H9 (cell line): ENCODE data around the gene SNX5. TPM values are rescaled to one million over a fixed set of nuclear protein-coding genes. Genes with fewer than 3 reads are reported as not detected.

ENCODE experiments used
- DNase-seq: peaks from one replicate; pipeline ENCODE4 v3.0.0-alpha.2; 2017
- H2AFZ ChIP-seq: one replicate; pipeline ENCODE4 v1.6.1; 2013; ENCODE audit warnings: mild to moderate bottlenecking, low read length, control low read depth, moderate library complexity
- H2AK5ac ChIP-seq: 2 replicates; pipeline ENCODE4 v1.6.1; 2013; ENCODE audit warnings: low read length, control low read depth, mixed read lengths; ENCODE audit not compliant: insufficient read length
- H2BK120ac ChIP-seq: one replicate; pipeline ENCODE4 v1.6.1; 2013; ENCODE audit warnings: low read depth, mild to moderate bottlenecking, low read length, control low read depth, inconsistent platforms; ENCODE audit not compliant: poor library complexity, severe bottlenecking
- H2BK12ac ChIP-seq: 2 replicates; pipeline ENCODE4 v1.6.1; 2013; ENCODE audit warnings: low read length, control low read depth, mixed read lengths, low read depth; ENCODE audit not compliant: insufficient read length
- H2BK15ac ChIP-seq: 2 replicates; pipeline ENCODE4 v1.6.1; 2013; ENCODE audit warnings: low read depth, low read length, control low read depth
- H2BK20ac ChIP-seq: one replicate; pipeline ENCODE4 v1.6.1; 2013; ENCODE audit warnings: low read depth, mild to moderate bottlenecking, low read length, control low read depth, inconsistent platforms; ENCODE audit not compliant: poor library complexity, severe bottlenecking
- H2BK5ac ChIP-seq: 2 replicates; pipeline ENCODE4 v1.6.1; 2013; ENCODE audit warnings: low read length, control low read depth, mixed read lengths; ENCODE audit not compliant: insufficient read length
- H3K14ac ChIP-seq: 2 replicates; pipeline ENCODE4 v1.6.1; 2013; ENCODE audit warnings: low read length, control low read depth; ENCODE audit not compliant: insufficient read depth
- H3K18ac ChIP-seq: 2 replicates; pipeline ENCODE4 v1.6.1; 2013; ENCODE audit warnings: low read depth, mild to moderate bottlenecking, mixed read lengths, low read length, control low read depth; ENCODE audit not compliant: insufficient read length
- H3K23ac ChIP-seq: 2 replicates; pipeline ENCODE4 v1.6.1; 2013; ENCODE audit warnings: low read length, control low read depth, mixed read lengths, low read depth; ENCODE audit not compliant: insufficient read length
- H3K23me2 ChIP-seq: 2 replicates; pipeline ENCODE4 v1.6.1; 2013; ENCODE audit warnings: low read depth, mild to moderate bottlenecking, mixed read lengths, low read length, control low read depth; ENCODE audit not compliant: insufficient read length, poor library complexity, severe bottlenecking
- H3K27ac ChIP-seq: 2 replicates; pipeline ENCODE4 v1.5.1; 2013; ENCODE audit warnings: low read length, control low read depth, mixed read lengths, low read depth; ENCODE audit not compliant: insufficient read length
- H3K27me3 ChIP-seq: 2 replicates; pipeline ENCODE4 v1.6.1; 2013; ENCODE audit warnings: low read length, control low read depth, inconsistent platforms; ENCODE audit not compliant: insufficient read depth
- H3K4ac ChIP-seq: 2 replicates; pipeline ENCODE4 v1.6.1; 2013; ENCODE audit warnings: low read depth, mild to moderate bottlenecking, control low read depth, inconsistent platforms, low read length, moderate library complexity
- H3K4me1 ChIP-seq: 2 replicates; pipeline ENCODE4 v1.6.1; 2013; ENCODE audit warnings: low read length, control low read depth, inconsistent platforms; ENCODE audit not compliant: insufficient read depth
- H3K4me2 ChIP-seq: 2 replicates; pipeline ENCODE4 v1.6.1; 2013; ENCODE audit warnings: low read length, control low read depth, mixed read lengths; ENCODE audit not compliant: insufficient read length, insufficient read depth
- H3K56ac ChIP-seq: 2 replicates; pipeline ENCODE4 v1.6.1; 2013; ENCODE audit warnings: low read depth, mild to moderate bottlenecking, mixed read lengths, low read length, control low read depth; ENCODE audit not compliant: insufficient read length
- H3K79me1 ChIP-seq: 2 replicates; pipeline ENCODE4 v1.6.1; 2013; ENCODE audit warnings: low read depth, mild to moderate bottlenecking, moderate library complexity, low read length, control low read depth, inconsistent platforms; ENCODE audit not compliant: insufficient read depth, poor library complexity, severe bottlenecking
- H3K79me2 ChIP-seq: 2 replicates; pipeline ENCODE4 v1.6.1; 2013; ENCODE audit warnings: low read length, control low read depth, inconsistent platforms; ENCODE audit not compliant: insufficient read depth
- H3K9ac ChIP-seq: 2 replicates; pipeline ENCODE4 v1.6.1; 2013; ENCODE audit warnings: low read length, control low read depth, mixed read lengths; ENCODE audit not compliant: insufficient read length; ENCODE audit errors: extremely low read depth
- H3K9me3 ChIP-seq: one replicate; pipeline ENCODE4 v1.6.1; 2013; ENCODE audit warnings: low read depth, low read length, inconsistent platforms; ENCODE audit not compliant: control insufficient read depth
- H3T11ph ChIP-seq: one replicate; pipeline ENCODE4 v1.6.1; 2013; ENCODE audit warnings: mild to moderate bottlenecking, low read length, control low read depth, inconsistent platforms
- H4K20me1 ChIP-seq: one replicate; pipeline ENCODE4 v1.6.1; 2013; ENCODE audit not compliant: control insufficient read depth, insufficient read length, insufficient read depth
- H4K5ac ChIP-seq: 2 replicates; pipeline ENCODE4 v1.6.1; 2013; ENCODE audit warnings: low read depth, mild to moderate bottlenecking, mixed read lengths, low read length, control low read depth; ENCODE audit not compliant: insufficient read length
- H4K8ac ChIP-seq: replicated peaks from 2 replicates; pipeline ENCODE4 v1.6.1; 2013; ENCODE audit warnings: low read length, control low read depth, mixed read lengths, low read depth; ENCODE audit not compliant: insufficient read length
- H4K91ac ChIP-seq: 2 replicates; pipeline ENCODE4 v1.6.1; 2013; ENCODE audit warnings: low read depth, mild to moderate bottlenecking, moderate library complexity, mixed read lengths, low read length, control low read depth; ENCODE audit not compliant: insufficient read length
- H3K27ac Mint-ChIP-seq, 3 experiments: 2 replicates in 2 of 3; 3 replicates in 1 of 3; pipeline ENCODE4 v1.8.0; 2020 to 2021; ENCODE audit warnings: mixed read lengths in 3 of 3, mild to moderate bottlenecking in 1 of 3, moderate library complexity in 1 of 3
- H3K27me3 Mint-ChIP-seq: 2 replicates; pipeline ENCODE4 v1.8.0; 2021; ENCODE audit warnings: low read depth, mild to moderate bottlenecking, moderate library complexity, mixed read lengths
- H3K36me3 Mint-ChIP-seq, 3 experiments: 2 replicates in 2 of 3; 3 replicates in 1 of 3; pipeline ENCODE4 v1.8.0; 2020 to 2021; ENCODE audit warnings: low read depth in 3 of 3, mixed read lengths in 3 of 3; ENCODE audit not compliant: insufficient read depth in 1 of 3
- H3K4me1 Mint-ChIP-seq, 2 experiments: 2 replicates each; pipeline ENCODE4 v1.8.0; 2020; ENCODE audit warnings: mixed read lengths in 2 of 2
- H3K4me3 Mint-ChIP-seq, 2 experiments: 2 replicates in 1 of 2; 3 replicates in 1 of 2; pipeline ENCODE4 v1.8.0; 2020 to 2021; ENCODE audit warnings: mild to moderate bottlenecking in 2 of 2, mixed read lengths in 2 of 2, moderate library complexity in 1 of 2
- H3K9me3 Mint-ChIP-seq, 2 experiments: 2 replicates in 1 of 2; 3 replicates in 1 of 2; pipeline ENCODE4 v1.8.0; 2020; ENCODE audit warnings: mild to moderate bottlenecking in 2 of 2, mixed read lengths in 2 of 2, moderate library complexity in 1 of 2
- CTCF ChIP-seq: fragments of 200-600 bp; sonication (generic); conservative IDR thresholded peaks from 3 replicates; pipeline ENCODE4 v1.8.0; 2021; ENCODE audit warnings: antibody characterized with exemption, mild to moderate bottlenecking
- WGBS: extraction: QIAGEN DNeasy Blood & Tissue Kit; methylation state at CpG from one replicate; pipeline ENCODE4 v1.1.7; 2013; ENCODE audit warnings: missing lambda C conversion rate, low lambda C conversion rate, mixed read lengths; ENCODE audit not compliant: insufficient read length; ENCODE audit errors: extremely low coverage; 5-methylcytosine and 5-hydroxymethylcytosine counted together
- total RNA-seq: library from RNA; stranded (reverse); gene quantifications from 2 replicates; pipeline ENCODE4 v1.2.1, GENCODE V29; 2021

The SNX5 gene
- total RNA-seq, 1 experiment from 2014 or later: 194 TPM

GRCh38 chr20:17917832-17918618 lies 50.6 kb downstream of the SNX5 start:
- no peak overlapping the region for H3K4me2 ChIP-seq
- H3K18ac ChIP-seq: no peak overlapping the region
- no peaks in the 10 kb centered on the region for H3K79me2 ChIP-seq
- no peak overlapping the region for H2AK5ac ChIP-seq
- H2BK5ac ChIP-seq: no peak overlapping the region
- no CpG with 5 or more reads among the region's 7 CpGs for WGBS
- no peak overlapping the region for H2BK12ac ChIP-seq
- H3K9ac ChIP-seq: no peak overlapping the region
- H3K4me1 ChIP-seq: no peaks in the 10 kb centered on the region
- H3T11ph ChIP-seq: no peak overlapping the region
- no peaks in the 10 kb centered on the region for H3K9me3 ChIP-seq
- no peak for DNase-seq
- no peak overlapping the region for H3K4ac ChIP-seq
- no peaks in the 10 kb centered on the region for H4K20me1 ChIP-seq
- no peak overlapping the region for H4K8ac ChIP-seq
- H2AFZ ChIP-seq: no peak overlapping the region
- no peaks in the 10 kb centered on the region for H3K9me3 Mint-ChIP-seq
- H3K4me1 Mint-ChIP-seq: peaks cover 2% of the 10 kb centered on the region in 2 experiments
- no peak overlapping the region for H3K27ac ChIP-seq
- H3K27me3 Mint-ChIP-seq: peaks cover 2% of the 10 kb centered on the region
- TF ChIP-seq CTCF: no peak
- no peak overlapping the region for H3K56ac ChIP-seq
- H4K5ac ChIP-seq: no peak overlapping the region
- no peak overlapping the region for H3K27ac Mint-ChIP-seq
- H3K4me3 Mint-ChIP-seq: no peak overlapping the region
- H3K23me2 ChIP-seq: no peaks in the 10 kb centered on the region
- no peaks in the 10 kb centered on the region for H3K36me3 Mint-ChIP-seq
- H4K91ac ChIP-seq: no peak overlapping the region
- H2BK120ac ChIP-seq: no peak overlapping the region
- no peak overlapping the region for H3K23ac ChIP-seq
- no peaks in the 10 kb centered on the region for H3K79me1 ChIP-seq
- H2BK15ac ChIP-seq: no peak overlapping the region
- no peak overlapping the region for H2BK20ac ChIP-seq
- H3K27me3 ChIP-seq: no peaks in the 10 kb centered on the region
- no peak overlapping the region for H3K14ac ChIP-seq
